Limb (tissue), 2 donors: ENCODE data around the gene DOK7.
"Not testable (repeated sequence)": the region's sequence is repeated elsewhere in the genome, so short reads cannot be mapped to it uniquely, and the experiment has no call there.

Experiments
- DNase-seq, 2 donors: peaks; one replicate each; pipeline ENCODE4 v3.0.0-alpha.2; 2016; ENCODE audit errors: extremely low spot score in 2 of 2

The DOK7 gene

DNA sequence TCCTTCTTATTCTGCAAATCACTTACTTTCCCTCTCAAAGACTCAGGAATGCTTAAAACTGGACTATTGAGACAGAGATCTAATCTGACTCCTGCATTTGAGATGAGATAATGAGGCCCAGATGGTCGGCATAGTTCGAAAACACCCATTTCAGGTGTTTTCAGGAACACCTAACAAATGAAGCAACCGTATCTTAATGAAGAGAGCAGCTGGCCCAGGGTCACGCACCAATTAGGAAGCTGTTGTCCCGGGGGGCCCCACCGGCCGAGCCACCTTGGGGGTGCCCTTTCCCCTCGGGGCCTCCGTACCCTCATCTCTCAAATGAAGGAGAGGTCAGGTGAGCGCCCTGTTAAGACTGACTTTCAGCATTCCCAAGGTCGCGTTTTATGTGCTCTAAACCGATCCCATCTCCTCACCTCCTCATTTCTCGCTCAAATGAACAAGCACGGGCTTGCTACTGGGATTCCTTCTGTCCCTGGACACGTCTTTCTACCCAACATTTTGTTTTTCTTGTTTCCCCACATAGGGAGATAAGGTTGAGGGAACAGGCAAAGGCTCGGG lies 68.3 kb downstream of the DOK7 start:
- DNase-seq, result no peak

DNA sequence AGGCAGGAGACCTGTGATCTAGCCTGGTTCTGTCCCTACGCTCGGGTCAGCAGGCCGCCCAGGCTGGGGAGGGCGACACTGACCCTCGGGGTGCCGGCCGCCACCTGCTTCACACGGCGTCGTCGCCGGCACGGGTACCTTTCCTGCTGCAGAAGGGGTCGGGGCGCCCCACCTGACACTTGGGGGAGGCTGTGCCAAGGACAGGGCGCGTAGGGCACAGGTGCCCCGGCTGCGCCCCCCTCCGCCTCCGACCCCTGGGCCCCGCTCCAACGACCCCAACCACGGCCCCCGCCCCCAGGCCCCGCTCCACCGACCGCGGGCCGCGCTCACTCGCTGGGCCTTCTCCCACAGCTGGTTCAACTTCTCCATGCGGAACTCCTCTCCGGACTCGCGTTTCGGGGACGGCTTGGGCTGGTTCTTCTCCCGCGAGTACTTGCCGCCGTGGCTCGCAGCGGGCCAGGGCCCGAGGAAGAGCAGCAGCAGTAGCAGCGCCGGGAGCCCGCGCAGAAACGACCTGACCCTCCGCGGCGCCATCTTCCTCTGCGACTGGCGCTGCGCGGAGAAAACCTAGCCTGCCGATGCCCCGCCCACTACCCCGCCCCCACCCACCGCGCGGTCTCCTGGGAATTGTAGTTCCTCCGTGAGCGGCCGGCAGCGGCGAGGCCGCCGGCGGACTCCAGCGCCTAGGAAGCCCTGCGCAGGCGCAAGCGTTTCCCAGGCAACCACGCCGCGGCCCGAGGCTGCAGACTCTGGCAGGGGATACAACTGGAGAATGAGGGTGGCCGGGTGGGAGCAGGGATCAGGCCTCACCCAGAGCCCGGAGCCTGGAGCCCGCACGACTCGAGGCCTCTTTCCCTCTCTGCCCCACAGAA lies 69.0 kb downstream of the DOK7 start, which contains the start of gene LRPAP1:
Gene LRPAP1 (minus strand): TSS at position 544 of the 872 bp plus-strand sequence. CDS start 10 bp downstream, at position 534.
- DNase-seq, result peak; percentile 94 to 97

DNA sequence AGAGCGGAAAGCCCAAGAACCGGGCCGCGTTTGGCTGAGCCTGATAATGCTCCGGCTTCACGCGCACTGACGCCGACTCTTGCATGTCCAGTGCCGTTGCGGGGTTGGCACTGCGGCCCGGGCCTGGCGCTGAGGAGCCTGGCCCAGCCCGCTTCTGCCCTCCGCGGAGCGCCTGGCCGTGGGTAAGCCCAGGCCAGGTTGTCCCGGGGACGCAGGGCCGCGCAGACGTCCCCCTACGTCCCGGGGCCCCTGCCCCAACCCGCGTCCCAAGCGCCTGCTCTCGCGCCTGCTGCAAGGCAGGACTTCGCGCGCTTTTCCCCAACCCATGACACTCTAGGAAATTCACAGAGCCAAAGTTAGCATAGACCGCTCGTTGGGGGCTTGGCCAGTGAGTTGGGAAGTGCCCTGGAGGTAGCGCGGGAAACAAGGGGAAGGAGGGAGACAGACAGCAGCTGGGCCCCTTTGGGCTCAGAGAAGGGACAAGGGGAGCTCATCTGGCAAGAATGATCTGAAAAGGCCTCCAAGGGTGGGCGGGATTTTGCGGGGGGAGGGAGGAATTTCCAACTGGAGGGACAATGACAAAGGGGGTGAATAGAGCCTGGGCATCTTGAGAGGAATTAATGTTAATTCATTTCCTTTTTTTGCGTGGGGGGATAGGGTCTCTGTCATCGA lies 69.8 kb downstream of the DOK7 start:
- DNase-seq, result no peak

DNA sequence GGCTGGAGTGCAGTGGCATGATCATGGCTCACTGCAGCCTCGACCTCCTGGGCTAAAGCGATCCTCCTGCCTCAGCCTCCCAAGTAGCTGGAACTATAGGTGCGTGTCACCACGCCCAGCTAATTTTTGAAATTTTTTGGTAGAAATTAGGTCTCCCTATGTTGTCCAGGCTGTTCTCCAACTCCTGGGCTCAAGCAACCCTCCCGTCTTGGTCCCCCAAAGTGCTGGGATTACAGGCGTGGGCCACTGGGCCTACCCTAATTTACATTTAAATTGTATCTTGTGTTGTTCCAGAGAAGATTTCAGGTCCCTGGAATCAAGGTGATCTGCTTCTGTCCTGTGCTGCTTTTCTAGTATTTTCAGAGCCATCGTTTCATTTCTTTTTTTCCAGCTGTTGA lies 70.3 kb downstream of the DOK7 start:
- no peak for DNase-seq

DNA sequence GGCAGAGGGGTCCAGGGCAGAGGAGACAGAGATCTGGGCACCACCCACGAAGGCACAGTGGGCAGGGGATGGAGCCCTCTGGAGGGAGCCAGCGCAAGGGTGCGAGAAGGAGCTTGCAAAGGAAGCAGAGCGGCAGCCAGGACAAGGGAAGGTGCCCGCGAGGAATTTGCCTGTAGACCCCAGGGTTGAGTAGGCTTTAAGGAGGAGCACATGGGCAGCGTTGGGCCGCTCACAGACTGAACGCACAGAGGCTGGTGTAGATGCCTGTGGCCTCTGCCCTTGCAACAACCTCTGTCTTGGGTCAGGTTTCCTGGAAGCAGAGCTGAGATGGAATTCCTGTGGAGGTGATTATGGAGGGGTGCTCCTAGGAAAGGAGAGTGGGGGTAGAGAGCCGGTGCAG lies 72.7 kb downstream of the DOK7 start:
- not testable (repeated sequence) for DNase-seq

DNA sequence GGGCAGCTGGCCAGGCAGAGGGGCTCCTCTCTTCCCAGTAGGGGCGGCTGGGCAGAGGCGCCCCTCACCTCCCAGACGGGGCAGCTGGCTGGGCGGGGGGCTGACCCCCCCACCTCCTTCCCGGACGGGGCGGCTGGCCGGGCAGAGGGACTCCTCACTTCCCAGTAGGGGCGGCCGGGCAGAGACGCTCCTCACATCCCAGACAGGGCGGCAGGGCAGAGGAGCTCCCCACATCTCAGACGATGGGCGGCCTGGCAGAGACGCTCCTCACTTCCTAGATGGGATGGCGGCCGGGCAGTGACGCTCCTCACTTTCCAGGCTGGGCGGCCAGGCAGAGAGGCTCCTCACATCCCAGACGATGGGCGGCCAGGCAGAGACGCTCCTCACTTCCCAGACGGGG lies 75.8 kb downstream of the DOK7 start:
- not testable (repeated sequence) for DNase-seq

DNA sequence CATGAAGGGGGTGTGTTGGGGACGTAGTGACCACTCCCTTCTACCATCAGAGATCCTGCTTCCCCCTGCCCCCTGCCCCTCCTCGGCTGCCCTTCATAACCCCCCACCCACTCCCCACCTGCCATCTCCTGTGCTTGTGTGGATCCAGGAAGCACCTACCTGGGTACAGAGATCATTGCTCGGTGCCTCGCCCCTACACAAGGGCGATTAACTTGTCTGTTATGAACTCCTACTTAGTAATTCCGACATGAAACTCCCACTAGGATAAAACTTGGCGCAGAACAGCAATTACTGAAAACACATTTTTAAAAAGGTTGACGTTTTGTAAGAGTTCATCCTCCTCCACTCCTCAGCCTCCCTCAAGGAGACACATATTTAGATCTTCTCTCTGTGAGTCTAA lies 80.3 kb downstream of the DOK7 start:
- DNase-seq, result not testable (repeated sequence)
